Activated CD4-positive, alpha-beta T cell treated with anti-CD3 and anti-CD28 coated beads, Interleukin-2, amount 10 ng/mL, durations not matched to agents 7 days and 5 days (primary cell): ENCODE measurements around the gene PLIN4. TPM values are rescaled to one million over a fixed set of nuclear protein-coding genes. Genes with fewer than 3 reads are reported as not detected.

ENCODE experiments used
- CTCF ChIA-PET: fragments of 350-600 bp; sonication (Branson Sonifier 250); formaldehyde crosslinking; loops from one replicate; lab custom pipeline; 2021; ENCODE audit warnings: antibody characterized with exemption; lab: Charles Lee
- POLR2A ChIA-PET: fragments of 350-600 bp; sonication (Branson Sonifier 250); formaldehyde crosslinking; loops from one replicate; lab custom pipeline; 2021; ENCODE audit warnings: antibody characterized with exemption; lab: Charles Lee
- DNase-seq: peaks from one replicate; pipeline ENCODE4 v3.0.0-alpha.2; 2020
- H3K27ac Mint-ChIP-seq: one replicate; pipeline ENCODE4 v1.8.0; 2021; ENCODE audit warnings: mild to moderate bottlenecking, moderate library complexity, mixed read lengths
- H3K27me3 Mint-ChIP-seq: one replicate; pipeline ENCODE4 v1.8.0; 2021; ENCODE audit warnings: mixed read lengths
- H3K36me3 Mint-ChIP-seq: one replicate; pipeline ENCODE4 v1.8.0; 2021; ENCODE audit warnings: low read depth, mixed read lengths
- H3K4me1 Mint-ChIP-seq: one replicate; pipeline ENCODE4 v1.8.0; 2021; ENCODE audit warnings: mixed read lengths
- H3K4me3 Mint-ChIP-seq: one replicate; pipeline ENCODE4 v1.8.0; 2021; ENCODE audit warnings: mild to moderate bottlenecking, moderate library complexity, mixed read lengths
- H3K9me3 Mint-ChIP-seq: one replicate; pipeline ENCODE4 v1.8.0; 2021; ENCODE audit warnings: mixed read lengths
- total RNA-seq, 2 experiments: library from RNA; stranded (reverse); gene quantifications; one replicate each; pipeline ENCODE4 v1.2.3, GENCODE V29; 2021

The PLIN4 gene
- total RNA-seq, 2 experiments from 2014 or later = not detected

DNA sequence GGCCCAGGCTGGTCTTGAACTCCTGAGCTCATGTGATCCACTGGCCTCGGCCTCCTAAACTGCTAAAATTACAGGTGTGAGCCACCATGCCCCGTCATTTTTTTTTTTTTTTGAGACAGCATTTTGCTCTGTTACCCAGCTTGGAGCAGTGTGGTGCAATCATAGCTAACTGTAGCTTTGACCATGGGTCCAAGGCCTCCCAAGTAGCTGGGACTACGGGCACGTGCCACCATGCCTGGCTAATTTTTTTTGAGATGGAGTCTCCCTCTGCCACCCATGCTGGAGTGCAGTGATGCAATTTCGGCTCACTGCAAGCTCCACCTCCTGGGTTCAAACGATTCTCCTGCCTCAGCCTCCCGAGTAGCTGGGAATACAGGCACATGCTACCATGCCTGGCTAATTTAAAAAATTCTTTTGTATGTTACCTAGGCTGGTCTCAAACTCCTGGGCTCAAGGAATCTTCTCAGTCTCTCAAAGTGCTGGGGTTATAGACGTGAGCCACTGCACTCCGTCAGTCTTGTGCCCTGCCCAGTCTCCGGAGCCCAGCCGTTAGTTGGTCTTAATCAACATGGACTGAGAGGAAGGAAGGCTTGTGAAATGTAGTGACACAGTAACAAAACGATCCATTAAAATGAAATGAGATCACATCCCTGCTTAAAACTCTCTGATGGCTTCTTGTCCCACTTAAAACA is 23.0 kb upstream of the PLIN4 start:
- H3K27ac Mint-ChIP-seq = no peak overlapping the region
- H3K9me3 Mint-ChIP-seq = no peaks in the 10 kb centered on the region
- no peaks in the 10 kb centered on the region for H3K27me3 Mint-ChIP-seq
- H3K36me3 Mint-ChIP-seq = peaks cover 2% of the 10 kb centered on the region
- no peak overlapping the region for H3K4me3 Mint-ChIP-seq
- no peak for DNase-seq
- ChIA-PET CTCF (interaction anchor here (0.6 to 3.6 kb wide), 4 partner anchors 16 to 141 kb away, joined by 3 to 18 read pairs (median 3); partner anchors contain the start of gene SH3GL1), POLR2A (no interaction called here)
- H3K4me1 Mint-ChIP-seq = peaks cover 5% of the 10 kb centered on the region

DNA sequence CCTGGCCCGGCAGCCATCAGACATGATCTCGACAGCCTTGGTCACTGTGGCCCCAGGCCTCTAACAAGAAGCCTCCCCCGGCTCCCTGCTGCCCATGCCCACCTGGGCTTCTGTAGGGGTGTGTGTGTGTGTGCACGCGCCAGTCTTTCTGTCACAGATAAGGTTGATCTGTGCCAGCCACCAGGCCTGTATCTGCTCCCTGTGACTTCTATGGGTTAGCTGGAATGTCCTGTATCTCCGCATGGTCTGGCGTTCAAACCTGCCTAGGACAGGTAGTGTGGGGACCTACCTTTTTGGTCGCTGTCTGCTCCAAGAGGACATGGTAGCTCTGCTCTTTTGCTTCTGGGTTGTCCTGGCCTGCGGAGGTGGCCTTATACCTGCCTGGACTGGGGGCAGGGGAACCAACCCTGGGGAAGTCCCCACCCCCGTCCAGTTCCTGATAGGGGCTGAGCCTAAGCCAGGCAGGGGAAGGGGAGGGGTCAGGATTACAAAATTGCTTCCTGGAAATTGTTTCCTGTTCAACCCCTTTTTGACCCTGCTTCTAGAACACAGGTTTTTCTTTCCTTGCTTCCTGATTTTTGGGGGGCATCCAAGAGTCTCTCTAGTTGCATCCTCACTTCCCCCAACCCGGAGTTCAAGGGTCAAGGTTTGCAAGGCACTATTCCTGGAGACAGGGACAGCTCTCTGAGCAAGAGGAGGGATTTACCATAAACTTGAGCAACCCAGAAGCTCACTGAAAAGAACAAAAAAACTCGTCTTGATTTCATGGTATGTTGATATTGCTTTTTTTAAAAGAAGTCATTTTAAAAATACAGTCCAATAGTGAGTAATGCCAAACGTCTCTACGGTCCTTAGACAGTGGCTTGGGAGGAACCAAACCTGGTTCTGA is 21.7 kb upstream of the PLIN4 start, which contains the start of gene LRG1:
TSS of gene LRG1 (minus strand) at position 344 of the 889 bp plus-strand sequence. CDS start at position 321, 23 bp downstream.
- ChIA-PET POLR2A (no interaction called here), CTCF (interaction anchor here (1.0 to 3.6 kb wide), 6 partner anchors 15 to 97 kb away, joined by 3 to 18 read pairs (median 3); no protein-coding TSS in a partner anchor)
- no peak within 1 kb of the TSS for H3K4me3 Mint-ChIP-seq
- peaks cover 5% of the 10 kb centered on the region for H3K4me1 Mint-ChIP-seq
- no peak for DNase-seq
- H3K27ac Mint-ChIP-seq = peak within 1 kb of the TSS; percentile 67
- peaks cover 4% of the 10 kb centered on the region for H3K27me3 Mint-ChIP-seq
- peaks cover 2% of the 10 kb centered on the region for H3K36me3 Mint-ChIP-seq
- no peaks in the 10 kb centered on the region for H3K9me3 Mint-ChIP-seq

DNA sequence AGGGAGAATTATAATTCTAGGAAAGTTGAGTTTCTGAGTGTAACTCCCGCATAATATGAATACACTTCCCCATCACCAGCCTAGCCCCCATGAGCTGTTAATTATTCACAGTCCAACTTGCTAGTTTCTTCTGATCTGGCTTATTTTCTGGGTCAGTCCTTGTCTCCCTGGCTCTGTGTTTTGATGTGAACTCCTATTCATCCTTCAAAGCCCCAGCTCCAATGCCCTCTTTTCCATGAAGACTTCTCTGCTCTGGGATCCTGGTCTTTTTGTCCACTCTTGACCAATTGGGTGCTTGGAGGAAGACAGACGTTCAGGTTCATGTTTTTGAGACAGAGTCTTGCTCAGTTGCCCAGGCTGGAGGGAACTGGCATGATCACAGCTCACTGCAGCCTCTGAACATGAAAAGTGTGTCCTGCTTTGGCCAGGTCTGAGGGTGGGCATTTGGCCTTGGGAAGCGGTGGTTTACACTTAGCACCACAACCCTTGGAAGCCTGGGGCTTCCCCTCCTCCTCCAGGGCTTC is 20.9 kb upstream of the PLIN4 start:
- no peaks in the 10 kb centered on the region for H3K9me3 Mint-ChIP-seq
- no peak overlapping the region for H3K27ac Mint-ChIP-seq
- POLR2A ChIA-PET = no interaction called here
- H3K4me1 Mint-ChIP-seq = peaks cover 5% of the 10 kb centered on the region
- H3K4me3 Mint-ChIP-seq = no peak overlapping the region
- CTCF ChIA-PET = interaction anchor here (1.5 to 3.6 kb wide), 3 partner anchors 14 to 16 kb away, joined by 3 to 18 read pairs (median 6); no protein-coding TSS in a partner anchor
- no peak for DNase-seq
- peaks cover 2% of the 10 kb centered on the region for H3K36me3 Mint-ChIP-seq
- peaks cover 7% of the 10 kb centered on the region for H3K27me3 Mint-ChIP-seq

DNA sequence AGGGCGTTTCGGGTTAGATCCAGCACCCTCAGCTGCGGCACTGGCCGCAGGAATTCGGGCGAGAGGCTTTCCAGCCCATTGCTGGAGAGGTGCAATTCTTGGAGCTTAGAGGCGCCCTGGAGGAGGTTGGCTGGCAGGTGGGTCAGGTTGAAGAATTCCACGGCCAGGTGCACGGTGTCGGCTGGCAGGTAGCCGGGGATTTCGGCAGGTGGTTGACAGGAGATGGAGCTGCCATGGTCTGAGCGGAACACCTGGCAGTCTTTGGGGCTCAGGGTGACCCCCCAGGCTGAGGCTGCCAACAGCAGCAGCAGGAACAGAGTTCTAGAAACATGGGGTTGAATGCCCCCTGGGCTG is 20.3 kb upstream of the PLIN4 start:
- Mint-ChIP-seq H3K27me3 (peaks cover 7% of the 10 kb centered on the region), H3K27ac (no peak overlapping the region), H3K4me1 (peaks cover 5% of the 10 kb centered on the region), H3K36me3 (peaks cover 2% of the 10 kb centered on the region), H3K9me3 (no peaks in the 10 kb centered on the region), H3K4me3 (no peak overlapping the region)
- no peak for DNase-seq
- CTCF ChIA-PET = interaction anchor here (1.5 to 3.6 kb wide), 2 partner anchors 14 to 16 kb away, joined by 6 to 18 read pairs; no protein-coding TSS in a partner anchor
- POLR2A ChIA-PET = no interaction called here

DNA sequence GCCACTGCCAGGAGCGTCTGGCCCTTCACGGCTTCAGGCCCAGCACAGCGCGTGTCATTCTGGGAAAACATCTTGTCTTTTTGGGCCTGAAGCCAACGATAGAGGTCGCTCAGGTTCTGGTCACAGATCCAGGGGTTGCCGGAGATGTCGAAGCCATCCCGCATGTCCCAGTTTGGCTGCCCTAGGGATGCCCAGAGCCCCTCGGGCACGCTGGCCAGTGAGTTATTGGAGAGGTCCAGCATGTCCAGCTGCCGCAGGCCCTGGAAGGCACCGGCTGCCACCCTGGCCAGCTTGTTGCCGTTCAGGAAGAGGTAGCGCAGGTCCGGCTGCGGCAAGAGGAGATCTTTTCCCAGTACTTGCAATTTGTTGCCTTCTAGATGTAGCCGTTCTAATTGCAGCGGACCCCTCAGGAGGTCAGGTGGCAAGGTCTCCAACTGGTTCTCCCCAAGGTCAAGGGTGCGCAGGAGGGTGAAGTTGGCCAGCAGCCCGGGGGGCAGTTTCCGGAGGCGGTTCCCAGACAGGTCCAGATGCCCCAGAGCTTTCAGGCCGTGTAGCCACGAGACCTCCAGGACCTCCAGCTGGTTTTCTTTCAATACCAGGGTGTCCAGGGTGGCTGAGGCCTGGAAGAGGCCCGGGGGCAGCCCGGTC is 19.8 kb upstream of the PLIN4 start:
- Mint-ChIP-seq H3K36me3 (peaks cover 2% of the 10 kb centered on the region), H3K4me3 (no peak overlapping the region), H3K4me1 (peaks cover 5% of the 10 kb centered on the region), H3K9me3 (no peaks in the 10 kb centered on the region), H3K27me3 (peaks cover 11% of the 10 kb centered on the region), H3K27ac (no peak overlapping the region)
- POLR2A ChIA-PET = no interaction called here
- DNase-seq = no peak
- CTCF ChIA-PET = interaction anchor here (1.5 to 3.6 kb wide), 2 partner anchors 13 to 15 kb away, joined by 6 to 18 read pairs; no protein-coding TSS in a partner anchor

DNA sequence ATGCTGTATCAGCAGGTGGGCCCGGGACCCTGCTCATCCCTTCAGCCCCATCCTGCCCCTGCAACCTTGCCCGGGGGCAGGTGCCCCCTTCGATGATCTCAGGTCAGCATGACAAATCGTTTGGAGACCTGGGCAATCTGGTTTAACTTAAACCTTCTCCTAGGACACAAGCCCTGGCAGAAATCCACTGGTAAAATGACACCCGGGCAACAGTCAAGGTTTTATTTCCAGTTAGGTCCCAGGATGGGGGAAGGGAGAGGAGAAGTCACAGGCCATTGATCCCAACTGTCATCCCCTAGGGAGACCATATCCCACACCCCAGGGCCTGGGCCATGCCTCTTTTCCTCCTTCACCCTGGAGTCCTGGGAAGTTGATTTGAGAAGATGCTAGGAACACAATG is 18.5 kb upstream of the PLIN4 start:
- ChIA-PET CTCF (no interaction called here), POLR2A (no interaction called here)
- Mint-ChIP-seq H3K4me3 (no peak overlapping the region), H3K36me3 (peaks cover 2% of the 10 kb centered on the region), H3K9me3 (no peaks in the 10 kb centered on the region), H3K4me1 (peaks cover 5% of the 10 kb centered on the region), H3K27ac (no peak overlapping the region), H3K27me3 (peaks cover 11% of the 10 kb centered on the region)
- no peak for DNase-seq

DNA sequence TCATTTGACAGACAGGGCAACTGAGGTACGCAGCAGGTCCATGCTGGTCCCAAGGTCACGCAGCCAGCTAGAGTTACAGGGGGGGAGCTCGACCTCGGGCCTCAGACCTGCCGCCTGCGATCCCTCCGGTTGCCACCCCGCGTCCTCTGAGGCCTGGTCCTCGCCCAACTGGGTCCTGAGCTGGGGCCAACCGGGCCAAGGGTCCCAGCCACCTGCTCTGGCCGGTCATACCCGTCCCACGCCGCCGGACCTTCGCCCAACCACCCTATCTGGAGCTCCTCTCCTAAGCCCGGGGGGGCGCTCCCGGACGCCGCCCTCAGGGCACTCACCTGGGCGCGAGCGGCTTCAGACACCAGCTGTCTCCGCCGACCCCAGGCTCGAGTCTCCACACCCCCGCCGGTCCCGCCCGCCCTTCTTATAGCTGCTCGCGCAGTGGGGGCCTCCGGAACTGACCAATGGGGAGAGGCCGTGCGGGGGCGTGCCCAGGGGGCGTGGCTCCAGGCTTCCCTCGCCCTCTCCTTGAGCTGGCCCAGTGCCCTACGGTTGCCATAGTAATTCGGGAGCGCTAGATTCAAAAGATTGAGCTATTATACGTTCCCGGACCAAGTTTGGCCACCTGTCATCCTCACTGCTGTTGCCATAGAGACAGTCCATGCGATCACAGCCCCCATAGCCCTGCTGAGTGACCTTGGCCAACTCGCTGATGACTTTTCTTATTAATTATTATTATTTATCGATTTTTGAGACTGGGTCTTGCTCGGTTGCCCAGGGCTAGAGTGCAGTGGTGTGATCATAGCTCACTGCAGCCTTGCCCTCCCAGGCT is 16.8 kb upstream of the PLIN4 start, which contains the start of gene PLIN5:
TSS of gene PLIN5 (minus strand) at position 389 of the 823 bp plus-strand sequence. CDS start 1,150 bp downstream, outside the sequence.
- Mint-ChIP-seq H3K27ac (no peak within 1 kb of the TSS), H3K4me3 (no peak within 1 kb of the TSS), H3K36me3 (no peaks in the 10 kb centered on the region), H3K4me1 (peaks cover under 1% of the 10 kb centered on the region), H3K9me3 (no peaks in the 10 kb centered on the region), H3K27me3 (peaks cover 13% of the 10 kb centered on the region)
- ChIA-PET POLR2A (no interaction called here), CTCF (interaction anchor here (0.6 to 2.3 kb wide), 9 partner anchors 8 to 289 kb away, joined by 3 to 19 read pairs (median 4); no protein-coding TSS in a partner anchor)
- DNase-seq = peak; percentile 26

DNA sequence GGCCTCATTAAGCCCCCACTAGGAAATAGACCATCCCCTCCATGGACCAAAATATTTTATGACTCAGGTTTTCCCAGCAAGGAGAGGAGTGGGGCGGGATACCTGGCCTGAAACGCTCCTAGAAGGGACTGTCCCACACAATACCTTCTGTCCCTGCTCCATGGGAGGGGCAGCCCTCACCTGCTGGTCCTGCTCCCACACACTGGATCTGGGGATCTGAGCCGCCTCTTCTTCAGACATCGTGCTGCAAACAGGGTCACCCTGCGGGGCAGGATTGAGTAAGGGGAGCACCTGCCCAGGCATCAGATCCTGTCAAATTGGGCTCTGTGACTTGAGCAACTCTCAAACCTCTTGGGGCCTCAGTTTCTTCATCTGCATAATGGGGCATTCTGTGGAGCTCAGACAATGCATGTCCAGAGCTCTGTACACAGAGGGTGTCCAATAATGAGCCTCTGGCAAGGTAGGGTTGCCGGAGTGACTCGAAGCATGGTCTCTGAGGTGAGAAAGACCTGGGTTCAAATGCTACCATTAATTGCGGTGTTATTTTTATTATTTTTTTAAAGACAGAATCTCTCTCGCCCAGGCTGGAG is 15.6 kb upstream of the PLIN4 start:
- Mint-ChIP-seq H3K4me1 (no peaks in the 10 kb centered on the region), H3K4me3 (no peak overlapping the region), H3K27me3 (peaks cover 13% of the 10 kb centered on the region), H3K27ac (no peak overlapping the region), H3K9me3 (no peaks in the 10 kb centered on the region), H3K36me3 (no peaks in the 10 kb centered on the region)
- no peak for DNase-seq
- CTCF ChIA-PET = interaction anchor here (0.6 to 2.3 kb wide), 5 partner anchors 9 to 267 kb away, joined by 3 to 19 read pairs (median 5); partner anchors contain the start of gene SH3GL1
- POLR2A ChIA-PET = no interaction called here

DNA sequence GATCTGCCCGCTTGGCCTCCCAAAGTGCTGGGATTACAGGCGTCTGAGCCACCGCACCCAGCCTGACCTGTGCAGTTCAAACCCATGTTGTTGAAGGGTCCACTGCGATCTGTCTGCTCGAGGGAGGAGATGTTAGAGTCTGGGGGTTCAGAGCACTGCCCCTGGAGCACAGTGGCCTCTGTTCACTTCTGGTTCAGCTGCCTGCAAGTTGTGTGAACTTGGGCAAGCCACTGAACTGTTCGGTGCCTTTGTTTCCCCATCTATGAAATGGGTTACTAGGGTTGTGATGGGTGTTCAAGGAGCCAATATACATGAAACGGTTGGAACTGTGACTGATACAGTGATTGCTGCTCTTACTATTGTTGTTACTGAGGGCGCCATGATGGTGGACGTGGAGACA is 15.0 kb upstream of the PLIN4 start:
- no peaks in the 10 kb centered on the region for H3K9me3 Mint-ChIP-seq
- peaks cover 13% of the 10 kb centered on the region for H3K27me3 Mint-ChIP-seq

DNA sequence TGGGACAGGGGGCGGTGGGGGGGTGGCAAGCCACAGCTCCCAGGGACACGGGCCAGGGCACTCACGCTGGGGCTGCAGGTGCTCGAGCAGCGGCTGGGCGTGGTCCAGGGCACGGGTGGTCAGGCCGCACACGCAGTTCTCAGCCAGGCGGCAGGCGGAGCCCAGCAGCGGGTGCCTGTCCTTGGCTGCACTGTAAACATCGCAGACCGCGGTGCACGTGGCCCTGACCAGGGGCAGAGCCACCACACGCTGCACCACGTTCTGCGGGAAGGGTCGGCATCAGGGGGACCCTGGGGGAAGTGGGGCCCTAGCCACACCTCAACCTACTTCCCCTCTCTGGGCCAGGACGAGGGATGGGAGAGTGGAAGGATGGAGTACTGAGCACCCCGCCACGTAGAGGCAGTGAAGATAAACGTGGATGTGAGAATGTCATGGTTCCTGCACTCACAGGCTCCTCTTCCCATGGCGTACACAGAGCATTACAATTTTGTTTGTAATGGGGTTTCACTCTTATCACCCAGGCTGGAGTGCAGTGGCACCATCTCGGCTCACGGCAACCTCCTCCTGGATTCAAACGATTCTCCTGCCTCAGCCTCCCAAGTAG is 13.4 kb upstream of the PLIN4 start:
- H3K9me3 Mint-ChIP-seq = no peaks in the 10 kb centered on the region
- POLR2A ChIA-PET = no interaction called here
- no peak overlapping the region for H3K4me3 Mint-ChIP-seq
- CTCF ChIA-PET = no interaction called here
- H3K27ac Mint-ChIP-seq = no peak overlapping the region
- H3K4me1 Mint-ChIP-seq = no peaks in the 10 kb centered on the region
- no peak for DNase-seq
- H3K36me3 Mint-ChIP-seq = no peaks in the 10 kb centered on the region
- H3K27me3 Mint-ChIP-seq = peaks cover 13% of the 10 kb centered on the region

More for the DNA sequence above, 15.0 kb upstream of the PLIN4 start:
- Mint-ChIP-seq H3K36me3 (no peaks in the 10 kb centered on the region), H3K4me3 (no peak overlapping the region), H3K4me1 (no peaks in the 10 kb centered on the region), H3K27ac (no peak overlapping the region)
- ChIA-PET POLR2A (no interaction called here), CTCF (interaction anchor here (1.3 kb wide), 1 partner anchor 133 kb away, joined by 3 read pairs; the partner anchor contains the start of gene SH3GL1)
- DNase-seq = no peak

DNA sequence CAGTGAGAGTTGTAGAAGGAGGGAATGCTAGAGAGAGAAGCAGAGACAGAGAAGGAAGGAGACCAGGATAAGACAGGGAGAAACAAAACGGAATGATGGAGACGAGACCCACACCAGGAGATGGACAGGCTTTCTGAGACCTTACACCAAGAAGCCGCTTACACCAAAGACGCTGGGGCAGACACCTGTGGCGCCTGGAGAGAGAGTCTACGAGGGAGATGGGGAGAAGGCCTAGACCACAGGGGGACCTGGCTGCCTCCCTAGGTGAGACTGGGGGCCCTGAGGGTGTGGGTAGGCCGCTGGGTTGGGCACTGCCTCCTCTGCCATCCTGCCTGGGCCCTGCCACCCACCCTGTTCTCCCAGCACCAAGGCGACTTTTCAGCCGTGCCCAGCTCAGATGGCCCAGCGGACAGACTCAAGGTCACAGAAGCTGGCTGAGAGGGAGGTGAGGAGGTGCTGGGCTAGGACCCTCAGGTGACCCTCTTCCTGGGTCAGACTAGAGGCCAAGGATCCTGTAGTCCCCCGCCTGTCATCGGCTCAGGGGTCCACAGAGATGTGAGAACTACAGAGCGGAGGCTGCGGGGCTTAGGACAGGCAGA is 11.7 kb upstream of the PLIN4 start:
- H3K27ac Mint-ChIP-seq = no peak overlapping the region

More for the DNA sequence above, 11.7 kb upstream of the PLIN4 start:
- no peak overlapping the region for H3K4me3 Mint-ChIP-seq
- H3K36me3 Mint-ChIP-seq = no peaks in the 10 kb centered on the region
- no peaks in the 10 kb centered on the region for H3K4me1 Mint-ChIP-seq
- CTCF ChIA-PET = no interaction called here
- POLR2A ChIA-PET = no interaction called here
- peaks cover 9% of the 10 kb centered on the region for H3K27me3 Mint-ChIP-seq
- DNase-seq = no peak
- H3K9me3 Mint-ChIP-seq = no peaks in the 10 kb centered on the region
